Measurements from ENCODE around the gene SLC17A5. TPM values are rescaled to one million over a fixed set of nuclear protein-coding genes. Genes with fewer than 3 reads are reported as not detected.

The SLC17A5 gene
- total and polyA plus RNA-seq, 9 of the 15 experiments (the other 6 are each of a cell fraction or from before 2014, with no cell fraction given): 1.3 to 7.2 (median 3.4) TPM

- TF ChIP-seq ZNF143 (CRISPR knock-in tag; IDR thresholded peaks at IDR 0.05): peak; percentile 71
- no peak; the same call in 1 of the 2 replicates for TF ChIP-seq ZBTB40 (IDR thresholded peaks at IDR 0.05)
- no peak for TF ChIP-seq ZBTB40 (CRISPR knock-in tag; IDR thresholded peaks at IDR 0.05)
- TF ChIP-seq KAT7 (CRISPR knock-in tag; IDR thresholded peaks at IDR 0.05; ENCODE audit: borderline replicate concordance): no peak
- no peak for TF ChIP-seq LARP7 (IDR thresholded peaks at IDR 0.05)
- TF ChIP-seq KDM2B (CRISPR knock-in tag; IDR thresholded peaks at IDR 0.05): peak; percentile 90
- TF ChIP-seq BMI1 (IDR thresholded peaks at IDR 0.05; ENCODE audit: low read length): no peak
- no peak for TF ChIP-seq ZSCAN32 (CRISPR knock-in tag; IDR thresholded peaks at IDR 0.05)
- TF ChIP-seq MLX (CRISPR knock-in tag; conservative IDR thresholded peaks at IDR 0.05): no peak
- TF ChIP-seq PHTF2 (CRISPR knock-in tag; IDR thresholded peaks at IDR 0.05): no peak
- TF ChIP-seq KLF13 (tag; IDR thresholded peaks at IDR 0.05; ENCODE audit: borderline replicate concordance, low read depth): no peak
- no peak for TF ChIP-seq KLF6 (CRISPR knock-in tag; IDR thresholded peaks at IDR 0.05; ENCODE audit: borderline replicate concordance)
- TF ChIP-seq PCBP2 (IDR thresholded peaks at IDR 0.05; ENCODE audit: low read depth, low read length, poor library complexity, severe bottlenecking): no peak
- no peak for TF ChIP-seq SRSF1 (IDR thresholded peaks at IDR 0.05; ENCODE audit: low read depth, low read length)
- peak; percentile 55 for TF ChIP-seq RB1 (IDR thresholded peaks at IDR 0.05; ENCODE audit: low read depth)
- TF ChIP-seq DIDO1 (tag; IDR thresholded peaks at IDR 0.05; ENCODE audit: low read depth): no peak
- no peak for TF ChIP-seq ETV1 (tag; conservative IDR thresholded peaks at IDR 0.05; ENCODE audit: low read depth)
- no peak for TF ChIP-seq FOXJ2 (tag; IDR thresholded peaks at IDR 0.05)
- TF ChIP-seq TBP (optimal IDR thresholded peaks at IDR 0.05; ENCODE audit: low read depth, low read length): peak; percentile 75
- TF ChIP-seq ZNF830 (CRISPR knock-in tag; IDR thresholded peaks at IDR 0.05): no peak
These were observed at the start of gene SLC17A5 (continued) for GRCh38 chr6:73653571-73654424.

All from K562 (cell line).